ENCODE measurements around the gene KLF3.

KLF3 gene

DNA sequence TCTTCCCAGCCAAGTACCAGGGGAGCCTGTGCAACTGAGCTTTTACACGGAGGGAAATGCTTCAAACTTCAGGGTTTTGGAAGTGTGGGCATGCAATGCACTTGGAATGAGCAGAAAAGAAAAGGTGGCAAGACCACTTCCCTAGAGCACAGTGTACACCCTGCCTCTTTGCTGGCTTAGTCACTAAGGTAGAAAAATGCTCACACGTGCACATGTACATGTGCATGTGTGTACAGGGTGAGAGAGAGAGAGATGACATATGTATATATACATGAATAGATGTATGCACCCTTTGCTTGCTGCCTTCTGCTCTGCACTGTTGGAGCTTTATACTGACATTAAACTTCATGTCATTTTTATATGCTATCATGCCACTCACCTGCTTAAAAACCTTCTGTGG, 7.9 kb upstream of the KLF3 start:
- no peak for DNase-seq

DNA sequence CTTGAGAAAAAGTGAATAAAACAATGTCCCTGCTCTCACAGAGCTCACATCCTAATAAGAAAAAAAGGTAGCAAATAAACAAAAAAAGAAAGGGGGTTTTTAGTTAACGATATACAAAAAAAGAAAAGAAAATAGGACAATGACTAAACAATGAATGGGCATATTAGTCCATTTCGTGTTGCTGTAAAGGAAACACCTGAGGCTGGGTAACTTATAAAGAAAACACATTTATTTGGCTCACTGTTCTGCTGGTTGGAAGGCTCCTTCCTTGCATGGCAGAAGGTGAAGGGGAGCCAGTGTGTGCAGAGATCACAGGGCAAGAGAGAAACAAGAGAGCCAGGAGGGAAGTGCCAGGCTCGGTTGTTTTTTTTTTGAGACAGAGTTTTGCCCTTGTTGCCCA, 4.7 kb upstream of the KLF3 start:
- no peak for DNase-seq

DNA sequence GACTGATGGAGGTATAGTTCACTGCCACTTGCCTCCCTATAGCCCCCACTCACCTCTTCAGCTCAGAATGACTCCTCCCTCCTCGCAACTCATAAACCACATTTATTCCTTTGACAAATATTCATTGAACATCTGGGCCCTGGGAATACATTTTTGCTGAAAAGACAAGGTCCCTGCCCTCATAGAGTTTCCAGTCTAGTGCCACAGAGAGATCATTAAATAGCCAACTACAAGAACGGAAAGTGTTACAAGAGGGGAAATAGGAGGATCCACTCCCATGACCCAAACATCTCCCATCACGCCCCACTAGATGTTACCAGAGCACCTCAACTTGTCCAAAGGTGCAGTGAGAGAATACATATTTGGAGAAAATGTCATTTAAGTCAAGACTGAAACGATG, 3.2 kb upstream of the KLF3 start:
- DNase-seq, result no peak

DNA sequence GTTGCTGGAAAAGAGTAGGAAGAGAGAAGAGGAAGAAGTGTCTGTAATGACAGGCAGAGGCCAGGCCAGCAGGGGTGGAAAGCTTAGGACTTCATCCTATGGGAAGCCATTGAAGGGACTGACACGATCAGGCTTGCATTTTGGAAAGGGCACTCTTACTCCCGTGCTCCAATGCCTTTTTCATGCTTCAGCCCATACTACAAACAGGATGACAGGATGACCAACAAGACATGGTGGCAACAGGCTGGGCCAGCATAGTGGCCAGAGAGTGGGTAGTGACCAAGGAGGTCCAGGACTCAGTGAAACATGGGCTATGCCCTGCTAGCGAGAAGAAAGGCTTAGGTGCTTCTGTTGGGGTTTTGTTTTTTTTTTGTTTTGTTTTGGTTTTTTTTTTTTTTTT, 2.6 kb upstream of the KLF3 start:
- no peak for DNase-seq

DNA sequence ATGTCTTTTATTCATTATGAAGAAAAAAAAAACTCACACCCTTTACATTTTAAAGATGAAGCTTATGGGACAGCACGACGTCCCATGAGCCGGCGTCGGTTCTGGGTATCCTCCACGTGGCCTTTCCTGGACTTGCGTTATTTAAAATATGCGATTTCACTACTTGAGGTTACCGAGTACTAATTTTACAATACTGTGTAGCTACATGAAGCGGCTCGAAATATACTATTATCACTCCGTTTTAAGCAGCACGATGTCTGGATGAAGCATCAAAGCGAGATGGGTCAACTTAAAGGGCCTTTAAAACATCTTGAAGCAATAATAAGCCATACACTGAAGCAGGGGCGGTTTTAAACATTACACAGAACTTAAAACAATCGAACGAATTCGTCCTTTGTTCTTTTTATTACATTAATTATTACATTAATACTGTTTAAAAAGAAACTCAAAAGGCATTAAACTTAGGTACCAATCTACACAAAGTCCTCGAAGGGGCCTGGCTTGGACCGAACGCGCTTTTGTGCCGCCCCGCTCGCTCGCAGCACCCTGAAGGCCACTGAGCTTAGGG, 1.4 kb upstream of the KLF3 start:
- DNase-seq, result peak in 1 of 2 donors; percentile 16

DNA sequence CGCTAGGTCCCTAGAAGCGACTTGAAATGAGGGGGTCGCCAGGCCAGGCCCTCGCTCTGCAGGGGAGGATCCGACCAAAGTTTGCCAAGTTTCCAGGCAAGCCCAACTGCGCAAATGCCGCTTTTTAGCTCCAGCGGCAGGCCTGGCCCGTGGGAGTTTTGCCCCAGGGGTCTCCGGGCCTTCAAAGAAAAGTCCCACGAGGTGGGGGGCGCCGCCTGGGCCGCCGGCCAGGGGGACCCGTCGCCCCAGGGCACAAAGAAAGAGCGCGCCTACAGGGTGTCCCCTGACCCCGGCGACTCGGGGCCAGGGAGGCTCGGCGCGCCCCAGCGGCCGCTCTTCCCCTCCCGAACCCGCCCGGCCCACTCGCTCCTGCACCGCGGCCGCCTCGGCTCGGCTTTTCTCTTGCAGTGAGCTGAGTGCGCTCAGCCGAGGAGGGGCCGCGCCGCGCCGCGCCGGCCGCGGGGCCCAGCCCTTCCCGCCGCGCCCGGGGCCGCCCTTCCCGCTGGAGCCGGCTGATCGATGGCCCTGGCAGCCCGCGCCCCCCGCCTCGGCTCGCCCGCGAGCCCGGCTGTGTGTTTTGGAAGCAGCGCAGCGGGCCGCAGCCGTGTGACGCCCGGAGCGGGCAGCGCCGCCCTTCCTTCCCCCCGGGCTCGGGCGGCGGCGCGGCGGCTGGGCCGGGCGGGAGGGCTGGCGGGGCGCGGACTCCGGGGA, 754 bp upstream of the KLF3 start:
- DNase-seq, result peak; percentile 51 to 70

DNA sequence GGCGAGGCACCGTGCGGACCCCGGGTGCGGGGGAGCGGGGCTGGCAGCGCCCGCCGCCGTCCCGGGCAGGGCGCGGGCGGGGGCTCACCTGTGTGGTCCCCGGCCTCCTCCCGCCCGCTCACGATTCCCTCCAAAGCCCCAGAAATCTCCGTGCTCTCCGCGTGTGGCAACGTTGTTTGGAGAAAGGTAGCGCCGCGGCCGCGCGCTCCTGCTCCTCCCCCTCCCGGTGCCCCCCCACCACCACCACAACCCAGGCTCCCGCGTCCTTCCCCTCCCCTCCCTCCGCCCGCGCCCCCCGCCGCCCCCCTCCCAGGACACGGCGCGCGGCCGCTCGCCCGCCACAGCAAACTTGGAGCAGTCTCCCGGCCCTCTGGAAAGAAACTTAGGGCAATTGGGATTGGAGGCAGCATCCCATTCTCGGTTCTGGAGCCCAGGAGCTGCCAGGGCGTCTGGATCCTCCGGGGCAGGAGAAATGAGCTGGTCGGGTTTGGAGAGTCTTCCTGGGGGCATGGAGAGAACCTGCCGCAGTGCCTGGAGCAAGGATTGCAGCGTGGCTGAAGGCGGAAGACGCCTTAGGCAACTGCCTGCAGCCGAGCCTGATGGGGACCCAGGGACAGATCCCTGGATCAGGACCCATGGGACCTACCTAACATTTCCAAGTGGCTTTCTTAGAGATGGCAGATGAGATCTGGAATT, 855 bp downstream of the KLF3 start:
- DNase-seq, result peak; percentile 53 to 55

DNA sequence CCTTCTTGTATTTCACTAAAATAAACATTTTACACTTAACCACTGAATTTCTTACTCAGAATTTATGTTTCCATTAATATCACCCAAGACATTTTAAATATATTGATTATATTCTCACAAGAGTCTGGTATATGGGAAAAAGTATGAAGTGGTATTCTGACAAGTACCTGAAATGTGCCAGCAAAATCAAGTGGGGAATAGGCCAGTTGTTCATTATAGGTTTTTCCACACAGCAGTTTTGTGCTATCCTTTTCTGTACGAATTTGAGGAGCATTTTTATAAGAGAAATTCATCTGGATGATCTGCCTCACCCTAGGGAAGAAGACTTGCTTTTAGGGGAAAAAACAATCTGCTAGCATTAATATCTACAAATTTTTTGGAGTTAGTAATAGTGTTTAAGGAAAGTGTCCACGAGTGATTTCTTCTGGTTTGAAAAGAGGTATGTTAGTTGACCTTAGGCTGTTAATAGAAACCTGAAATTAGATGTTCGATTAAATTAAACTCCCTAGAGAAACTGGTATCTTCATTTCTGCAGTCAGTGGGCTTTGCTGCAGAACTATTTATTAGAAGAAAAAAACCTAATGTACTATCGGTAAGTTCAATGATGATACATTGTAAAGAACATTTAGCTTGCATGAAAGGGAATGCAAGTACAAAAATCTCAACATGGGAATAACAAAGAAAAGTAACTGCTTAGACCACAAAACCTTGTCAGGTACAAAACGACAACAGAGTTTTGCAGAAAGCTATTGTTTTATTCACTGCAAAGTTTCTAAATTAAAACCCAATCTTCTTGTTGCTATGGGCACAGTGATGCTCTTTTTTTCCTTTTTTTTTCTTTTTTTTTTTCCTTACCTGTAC, 1.8 kb downstream of the KLF3 start:
- DNase-seq, result no peak

DNA sequence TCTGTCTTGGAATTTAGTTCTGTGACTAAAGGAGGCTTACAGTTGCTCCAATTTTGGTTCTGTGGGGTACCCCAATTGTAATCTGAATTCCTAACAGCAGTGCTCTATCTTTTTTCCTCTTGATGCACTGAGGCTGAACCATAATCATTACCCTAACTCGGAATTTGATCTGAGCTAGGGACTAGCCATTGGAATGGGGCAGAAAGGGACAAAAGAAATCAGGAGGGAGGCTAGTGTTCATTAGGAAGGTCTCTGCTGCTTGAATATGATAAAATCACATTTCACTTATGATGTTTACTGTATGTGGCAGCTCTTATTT, 2.7 kb downstream of the KLF3 start:
- DNase-seq, result no peak

DNA sequence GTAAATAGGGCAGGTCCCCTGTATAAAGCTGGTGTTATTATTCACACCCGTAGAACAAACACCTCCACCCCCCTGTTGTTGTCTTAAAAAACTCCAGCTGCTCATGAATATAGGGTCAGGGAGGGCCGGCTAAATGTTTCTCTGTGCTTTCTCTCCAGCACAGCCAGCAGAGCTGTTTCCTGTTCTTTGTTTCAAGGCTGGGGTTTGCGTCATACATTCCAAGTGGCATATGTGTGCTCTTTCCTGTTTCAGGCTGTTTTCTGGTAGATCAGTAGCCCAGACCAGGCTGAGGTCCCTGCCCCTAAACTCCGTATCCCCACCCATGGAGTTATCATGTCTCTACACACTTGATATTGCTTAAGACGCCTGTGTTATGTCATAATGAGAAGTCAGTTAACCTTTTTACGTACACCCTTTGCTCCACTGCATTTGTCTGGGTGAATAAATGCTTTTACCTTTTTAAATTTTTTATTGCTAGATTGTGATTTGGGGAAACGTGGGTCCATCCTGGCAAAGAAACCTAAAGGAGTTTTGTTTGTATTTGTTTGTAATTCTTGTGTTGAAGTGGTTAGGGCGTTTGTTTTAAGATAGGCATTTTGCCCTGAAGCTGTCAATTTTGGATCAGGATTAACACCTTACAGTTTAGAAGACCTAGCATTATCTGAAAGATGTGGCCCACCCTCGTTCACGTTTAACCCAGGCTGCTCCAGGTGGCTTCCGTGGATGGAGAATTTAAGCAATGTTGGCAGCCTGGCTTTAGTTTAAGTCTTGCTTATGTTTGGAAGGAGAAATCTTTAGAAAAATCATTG, 3.3 kb downstream of the KLF3 start:
- peak; percentile 79 to 92 for DNase-seq

DNA sequence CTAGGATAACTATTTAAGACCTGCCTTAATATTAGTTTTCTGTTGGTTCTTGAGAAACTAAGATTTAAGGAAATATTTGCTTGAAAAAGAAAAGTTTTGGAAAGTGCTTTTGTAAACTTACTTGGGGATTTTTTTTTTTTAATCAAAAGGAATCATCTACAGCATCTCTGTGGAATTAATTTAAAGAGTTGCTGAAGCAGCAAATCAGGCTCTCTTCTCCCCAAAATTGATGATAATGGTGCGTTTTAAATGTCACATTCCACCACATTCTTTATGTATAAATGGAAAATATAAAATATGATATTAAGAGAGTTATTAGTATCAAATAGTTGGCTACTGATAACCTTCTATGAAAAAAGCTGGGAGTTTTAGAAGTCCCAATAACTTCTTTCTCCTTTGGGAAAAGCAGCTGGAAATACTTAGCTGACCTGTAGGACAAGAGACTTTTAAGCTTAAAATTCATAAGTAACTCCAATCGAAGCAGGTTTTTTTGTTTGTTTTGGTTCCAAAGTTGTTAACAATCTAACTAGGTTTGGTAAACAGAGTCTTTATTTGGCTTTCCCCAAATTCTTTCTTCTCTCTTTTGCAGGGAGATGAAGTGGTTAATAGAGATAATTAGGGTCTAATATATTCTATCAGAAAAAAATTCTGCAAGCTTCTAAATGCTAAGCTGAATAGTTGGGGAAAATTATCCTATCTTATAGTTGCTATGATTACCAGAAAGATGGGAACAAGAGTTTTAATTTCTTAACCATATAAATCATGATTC, 4.4 kb downstream of the KLF3 start:
- DNase-seq, result no peak

DNA sequence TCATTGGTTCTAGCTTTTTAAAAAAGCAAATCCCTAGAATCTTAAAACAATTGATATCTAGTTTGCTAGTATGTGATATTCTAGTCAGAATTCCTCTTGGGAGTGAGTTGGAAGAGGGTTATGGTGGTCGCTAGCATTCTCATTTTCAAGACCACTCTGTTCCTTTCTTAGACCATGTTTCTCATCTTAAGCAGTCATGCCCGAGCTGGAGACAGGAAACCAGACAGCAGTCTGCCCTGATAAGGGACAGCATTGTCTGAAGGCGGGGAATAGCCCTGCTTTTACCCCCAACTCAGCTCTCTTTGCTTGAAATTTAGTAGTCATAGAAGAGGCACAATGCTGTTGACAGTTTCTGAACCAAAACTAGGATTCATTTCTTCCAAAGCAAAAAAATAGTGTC, 5.2 kb downstream of the KLF3 start:
- no peak for DNase-seq

DNA sequence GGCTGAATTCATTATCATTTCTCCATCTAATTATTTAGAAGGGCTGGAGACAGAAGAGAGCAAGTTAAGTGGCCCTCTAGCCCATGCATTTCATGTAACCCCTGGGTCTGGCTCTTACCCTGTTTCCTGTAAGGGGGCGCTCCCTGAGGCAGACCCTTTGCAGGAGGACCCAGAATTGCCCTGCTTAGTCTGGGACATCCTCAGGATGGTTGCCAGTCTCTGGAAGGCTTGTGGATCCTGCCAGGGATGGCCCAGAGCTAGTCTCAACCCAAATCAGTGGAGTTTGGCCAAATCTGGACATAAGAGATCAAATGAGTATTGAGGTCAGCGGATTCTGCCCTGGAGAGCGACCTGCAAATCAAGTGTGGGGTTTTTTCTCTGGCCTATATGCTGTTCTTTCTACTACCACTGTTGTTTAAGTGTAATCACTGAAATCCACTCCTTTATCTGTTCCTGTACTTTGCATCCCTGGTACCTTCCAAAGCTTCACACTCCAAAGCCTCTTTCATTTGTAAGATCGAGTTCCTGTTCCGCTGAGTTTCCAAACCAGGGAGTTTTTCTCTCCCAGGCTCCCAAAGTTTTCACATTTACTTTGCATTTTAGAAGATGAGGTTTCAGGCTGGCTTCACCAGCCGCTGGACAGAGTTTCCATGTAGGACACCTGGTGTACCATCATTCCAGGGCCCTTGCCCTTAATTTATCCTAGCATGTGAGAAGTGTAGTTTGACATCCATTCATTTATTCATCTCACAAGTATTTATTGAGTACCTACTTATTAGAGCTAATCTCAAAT, 6.3 kb downstream of the KLF3 start:
- no peak for DNase-seq

DNA sequence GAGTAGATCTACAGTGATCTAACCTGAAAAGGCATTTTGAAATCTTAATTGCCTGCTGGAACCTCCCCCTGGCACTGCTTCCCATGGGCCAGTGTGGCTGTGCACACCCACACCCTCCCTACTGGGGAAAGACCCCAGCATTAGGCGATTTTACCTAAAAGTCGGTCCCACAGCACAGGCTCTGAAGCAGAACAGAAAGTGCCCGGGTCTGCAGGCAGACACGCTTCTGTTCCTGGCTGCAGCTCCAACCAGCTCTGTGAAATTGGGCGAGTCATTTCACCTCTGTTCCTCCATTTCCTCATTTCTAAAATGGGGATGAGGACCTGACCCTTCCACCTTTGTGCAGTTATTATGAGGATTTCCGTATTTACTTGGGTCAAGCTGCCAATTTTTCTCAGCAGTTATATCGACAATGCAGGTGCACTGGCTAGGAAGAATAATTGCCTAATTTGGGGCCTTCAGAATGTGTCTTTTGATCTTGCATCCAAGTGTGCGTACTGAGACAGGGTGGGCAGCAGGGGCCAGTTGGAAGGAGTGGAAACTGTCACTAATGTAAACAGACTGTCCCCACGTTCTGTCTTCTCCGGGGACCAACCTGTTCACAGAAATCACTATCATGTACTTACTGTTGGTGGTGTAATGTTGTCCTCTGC, 7.1 kb downstream of the KLF3 start:
- DNase-seq, result peak; percentile 45 to 47

DNA sequence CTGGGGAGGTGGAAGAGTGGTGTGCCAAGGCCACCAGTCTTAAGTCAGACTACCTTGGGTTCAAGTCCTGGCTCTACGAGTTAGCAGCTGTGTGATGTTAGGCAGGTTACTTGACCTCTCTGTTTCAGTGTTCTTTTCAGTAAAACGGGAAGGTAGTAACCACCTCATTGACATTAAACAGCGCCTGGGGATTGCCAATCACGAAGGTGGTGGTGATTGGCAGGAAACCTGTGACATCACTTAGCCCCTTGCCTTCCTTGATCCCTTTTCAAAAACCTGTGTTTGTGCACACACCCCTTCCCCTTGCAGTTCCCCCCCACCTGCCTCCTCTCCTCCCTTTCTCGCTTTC, 7.6 kb downstream of the KLF3 start:
- DNase-seq, result no peak

DNA sequence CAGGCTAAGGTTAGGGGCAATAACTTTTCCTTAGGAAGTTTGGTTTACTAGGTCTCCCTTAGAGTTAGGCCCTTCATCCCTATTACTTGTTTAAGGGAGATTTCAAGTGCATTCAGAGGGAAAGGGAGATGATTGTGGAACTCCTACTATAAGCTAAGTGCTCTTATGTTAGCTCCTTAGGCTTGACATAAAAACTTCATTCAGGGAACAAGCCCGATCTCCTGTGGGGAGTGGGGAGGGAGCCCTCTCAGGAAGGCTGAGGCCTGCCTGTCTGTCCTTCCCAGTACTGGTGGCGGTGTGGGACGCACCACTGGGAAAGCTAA, 8.0 kb downstream of the KLF3 start:
- no peak for DNase-seq

DNA sequence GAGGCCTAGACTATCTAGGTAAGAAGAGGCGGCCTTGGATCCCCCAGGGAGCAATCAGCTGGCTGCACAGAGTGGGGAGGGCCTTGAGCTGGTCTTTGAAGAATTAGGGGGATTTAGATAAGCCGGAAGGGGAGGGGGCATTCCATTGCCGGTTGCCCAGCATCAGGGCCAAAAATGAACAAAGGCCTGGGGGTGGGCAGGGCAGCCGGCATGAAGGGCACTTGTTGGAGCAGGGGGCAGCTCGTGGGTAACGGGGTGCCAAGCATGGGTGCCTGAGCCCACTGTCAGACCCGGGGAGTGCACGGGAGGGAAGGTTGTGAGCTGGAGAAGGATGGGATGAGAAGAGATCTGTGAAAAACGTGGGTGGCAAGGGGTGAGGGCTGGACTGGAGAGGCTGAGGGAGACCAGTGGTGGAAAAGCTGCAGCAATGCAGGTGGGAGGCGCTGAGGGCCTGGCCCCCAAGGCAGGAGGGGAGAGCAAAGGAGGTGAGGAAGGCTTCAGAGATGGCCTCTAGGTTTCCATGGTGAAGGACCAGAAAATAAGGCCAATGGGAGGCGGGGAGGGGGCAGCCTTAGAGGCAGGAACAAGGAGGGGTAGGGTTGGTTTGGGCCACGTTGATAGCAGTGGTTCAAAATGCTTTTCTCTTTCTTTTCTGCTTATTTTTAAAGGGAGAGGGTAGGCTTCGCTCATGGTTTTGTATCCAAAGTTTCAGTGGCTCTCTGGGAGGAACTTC, 8.6 kb downstream of the KLF3 start:
- DNase-seq, result no peak

DNA sequence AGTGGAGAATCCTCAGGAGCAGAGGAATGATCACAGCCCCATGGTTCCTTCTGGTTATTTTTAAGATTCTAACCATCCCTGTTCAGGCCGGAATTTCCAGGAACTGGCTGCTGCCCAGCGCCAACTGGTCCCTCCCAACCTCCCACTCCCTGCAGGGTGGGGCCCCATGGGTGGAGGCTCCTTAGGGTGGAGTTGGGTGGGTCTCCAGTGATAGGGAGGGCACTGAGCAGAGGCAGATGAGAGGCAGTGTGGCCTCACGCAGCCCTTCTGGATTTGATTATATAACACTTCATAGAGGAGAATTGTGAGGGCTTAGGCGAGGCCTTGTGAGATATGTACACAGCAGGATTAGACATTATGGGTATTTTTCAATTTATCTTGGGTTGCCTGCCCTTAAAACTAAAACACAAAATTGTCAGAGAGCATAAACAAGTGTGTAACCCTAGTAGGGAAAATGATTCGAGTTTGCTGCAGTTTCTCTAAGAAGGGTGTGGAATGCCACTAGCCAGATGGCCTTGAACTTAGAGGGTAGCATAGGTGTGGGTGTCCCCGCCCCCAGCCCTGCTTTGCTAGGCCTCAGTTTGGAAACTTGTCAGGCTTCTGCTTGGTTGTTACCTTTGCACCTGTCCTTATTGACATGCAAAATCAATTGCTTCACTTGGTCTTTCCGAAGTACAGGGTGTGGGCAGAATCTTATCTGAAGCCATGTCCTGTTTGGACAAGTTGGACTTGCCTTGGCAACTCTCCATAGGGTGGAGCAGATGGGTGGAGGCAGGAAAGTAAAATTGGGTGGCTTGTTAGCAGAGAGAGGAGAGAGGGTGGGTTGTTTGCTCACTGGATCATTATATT, 9.4 kb downstream of the KLF3 start:
- DNase-seq, result peak; percentile 48 to 57
